Endodermal cell (in vitro differentiated cells): ENCODE results near the gene PDCD1LG2. TPM values are rescaled to one million over a fixed set of nuclear protein-coding genes. Genes with fewer than 3 reads are reported as not detected.

Experiments used
- DNase-seq: peaks from one replicate; pipeline ENCODE4 v3.0.0-alpha.2; 2017
- H3K27ac ChIP-seq: 2 replicates; pipeline ENCODE4 v1.5.1; 2013; ENCODE audit warnings: mild to moderate bottlenecking, low read depth, low read length, moderate library complexity
- H3K27me3 ChIP-seq: 2 replicates; pipeline ENCODE4 v1.6.1; 2013; ENCODE audit warnings: mild to moderate bottlenecking, low read length, moderate library complexity; ENCODE audit not compliant: insufficient read depth, control insufficient read depth, poor library complexity, severe bottlenecking
- H3K36me3 ChIP-seq: 2 replicates; pipeline ENCODE4 v1.7.0; 2013; ENCODE audit warnings: mild to moderate bottlenecking, low read length, moderate library complexity; ENCODE audit not compliant: control insufficient read depth, insufficient read depth
- H3K4me1 ChIP-seq: one replicate; pipeline ENCODE4 v1.7.0; 2013; ENCODE audit warnings: low read length; ENCODE audit not compliant: control insufficient read depth, insufficient read depth
- H3K4me3 ChIP-seq: 2 replicates; pipeline ENCODE4 v1.5.1; 2013; ENCODE audit warnings: mild to moderate bottlenecking, low read length, moderate library complexity
- H3K9ac ChIP-seq: 2 replicates; pipeline ENCODE4 v1.6.1; 2013; ENCODE audit warnings: mild to moderate bottlenecking, low read length, moderate library complexity; ENCODE audit not compliant: poor library complexity, severe bottlenecking; ENCODE audit errors: extremely low read depth
- H3K9me3 ChIP-seq: 2 replicates; pipeline ENCODE4 v1.6.1; 2013; ENCODE audit warnings: mild to moderate bottlenecking, low read length, moderate library complexity; ENCODE audit not compliant: control insufficient read depth
- H3K27ac Mint-ChIP-seq: 2 replicates; pipeline ENCODE4 v1.8.0; 2020; ENCODE audit warnings: mixed read lengths
- H3K27me3 Mint-ChIP-seq: 2 replicates; pipeline ENCODE4 v1.8.0; 2021; ENCODE audit warnings: mild to moderate bottlenecking, mixed read lengths; ENCODE audit not compliant: insufficient read depth
- H3K36me3 Mint-ChIP-seq: 2 replicates; pipeline ENCODE4 v1.8.0; 2020; ENCODE audit warnings: low read depth, mixed read lengths
- H3K4me1 Mint-ChIP-seq: 2 replicates; pipeline ENCODE4 v1.8.0; 2020; ENCODE audit warnings: mixed read lengths
- H3K4me3 Mint-ChIP-seq: 2 replicates; pipeline ENCODE4 v1.8.0; 2020; ENCODE audit warnings: mild to moderate bottlenecking, moderate library complexity, mixed read lengths
- H3K9me3 Mint-ChIP-seq: 2 replicates; pipeline ENCODE4 v1.8.0; 2020; ENCODE audit warnings: mild to moderate bottlenecking, mixed read lengths
- WGBS, 2 experiments: methylation state at CpG; one replicate each; pipeline versions ENCODE4 v1.1.5 to v1.1.7; 2013; ENCODE audit warnings: missing lambda C conversion rate in 2 of 2, mixed read lengths in 1 of 2; ENCODE audit not compliant: insufficient coverage in 1 of 2, insufficient read length in 1 of 2; 5-methylcytosine and 5-hydroxymethylcytosine counted together
- total RNA-seq, 2 donors: library from RNA; stranded (reverse); fragmentation: NEBNext Ultra II Directional in 1 of 2; extraction: Animal tissue kit (Norgen Biotek cat#: 25700) in 1 of 2; gene quantifications; 2 replicates in 1 of 2; 3 replicates in 1 of 2; pipeline ENCODE4 v1.2.1, GENCODE V29; 2021
- TF ChIP-seq, protein P1 (sequence below): fragments of 200-600 bp; sonication (generic); conservative IDR thresholded peaks from 2 replicates; pipeline ENCODE4 v1.5.0; 2021; ENCODE audit warnings: antibody characterized with exemption, mild to moderate bottlenecking

Gene PDCD1LG2
- total RNA-seq, 2 donors from 2014 or later, result not detected

DNA sequence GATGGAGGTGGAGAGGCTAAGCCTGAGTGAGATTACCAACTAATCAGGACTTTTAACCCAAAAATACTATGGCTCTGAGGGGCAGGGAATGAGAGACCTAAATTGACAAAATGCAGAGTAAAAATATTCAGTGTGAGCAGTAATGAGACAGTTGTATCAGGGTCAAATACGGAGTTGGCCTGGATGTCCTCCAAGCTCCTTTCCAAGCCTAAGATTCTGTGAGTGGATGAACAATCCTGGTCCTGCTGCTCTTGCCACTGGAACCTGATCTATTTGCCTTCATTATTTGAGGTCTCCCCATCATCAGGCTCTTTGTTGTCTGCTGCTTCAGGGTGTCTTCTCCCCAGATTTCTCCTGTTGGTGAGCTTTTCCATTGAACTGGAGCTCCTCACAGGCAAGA, 1.1 kb downstream of the PDCD1LG2 start:
- H3K27ac Mint-ChIP-seq, result no peak overlapping the region
- H3K4me1 Mint-ChIP-seq, result peaks cover 5% of the 10 kb centered on the region
- Histone ChIP-seq H3K27me3 (no peaks in the 10 kb centered on the region), H3K4me1 (no peaks in the 10 kb centered on the region), H3K9me3 (no peaks in the 10 kb centered on the region), H3K9ac (no peak overlapping the region), H3K27ac (no peak overlapping the region), H3K36me3 (no peaks in the 10 kb centered on the region), H3K4me3 (no peak overlapping the region)
- no peaks in the 10 kb centered on the region for H3K36me3 Mint-ChIP-seq
- H3K27me3 Mint-ChIP-seq, result no peaks in the 10 kb centered on the region
- TF ChIP-seq, protein P1, sequence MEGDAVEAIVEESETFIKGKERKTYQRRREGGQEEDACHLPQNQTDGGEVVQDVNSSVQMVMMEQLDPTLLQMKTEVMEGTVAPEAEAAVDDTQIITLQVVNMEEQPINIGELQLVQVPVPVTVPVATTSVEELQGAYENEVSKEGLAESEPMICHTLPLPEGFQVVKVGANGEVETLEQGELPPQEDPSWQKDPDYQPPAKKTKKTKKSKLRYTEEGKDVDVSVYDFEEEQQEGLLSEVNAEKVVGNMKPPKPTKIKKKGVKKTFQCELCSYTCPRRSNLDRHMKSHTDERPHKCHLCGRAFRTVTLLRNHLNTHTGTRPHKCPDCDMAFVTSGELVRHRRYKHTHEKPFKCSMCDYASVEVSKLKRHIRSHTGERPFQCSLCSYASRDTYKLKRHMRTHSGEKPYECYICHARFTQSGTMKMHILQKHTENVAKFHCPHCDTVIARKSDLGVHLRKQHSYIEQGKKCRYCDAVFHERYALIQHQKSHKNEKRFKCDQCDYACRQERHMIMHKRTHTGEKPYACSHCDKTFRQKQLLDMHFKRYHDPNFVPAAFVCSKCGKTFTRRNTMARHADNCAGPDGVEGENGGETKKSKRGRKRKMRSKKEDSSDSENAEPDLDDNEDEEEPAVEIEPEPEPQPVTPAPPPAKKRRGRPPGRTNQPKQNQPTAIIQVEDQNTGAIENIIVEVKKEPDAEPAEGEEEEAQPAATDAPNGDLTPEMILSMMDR, result no peak
- peaks cover 5% of the 10 kb centered on the region for H3K9me3 Mint-ChIP-seq
- no peak for DNase-seq
- no peak overlapping the region for H3K4me3 Mint-ChIP-seq
- WGBS, 2 experiments, result 86 to 94% methylated on average over 1 of the region's 1 CpG

DNA sequence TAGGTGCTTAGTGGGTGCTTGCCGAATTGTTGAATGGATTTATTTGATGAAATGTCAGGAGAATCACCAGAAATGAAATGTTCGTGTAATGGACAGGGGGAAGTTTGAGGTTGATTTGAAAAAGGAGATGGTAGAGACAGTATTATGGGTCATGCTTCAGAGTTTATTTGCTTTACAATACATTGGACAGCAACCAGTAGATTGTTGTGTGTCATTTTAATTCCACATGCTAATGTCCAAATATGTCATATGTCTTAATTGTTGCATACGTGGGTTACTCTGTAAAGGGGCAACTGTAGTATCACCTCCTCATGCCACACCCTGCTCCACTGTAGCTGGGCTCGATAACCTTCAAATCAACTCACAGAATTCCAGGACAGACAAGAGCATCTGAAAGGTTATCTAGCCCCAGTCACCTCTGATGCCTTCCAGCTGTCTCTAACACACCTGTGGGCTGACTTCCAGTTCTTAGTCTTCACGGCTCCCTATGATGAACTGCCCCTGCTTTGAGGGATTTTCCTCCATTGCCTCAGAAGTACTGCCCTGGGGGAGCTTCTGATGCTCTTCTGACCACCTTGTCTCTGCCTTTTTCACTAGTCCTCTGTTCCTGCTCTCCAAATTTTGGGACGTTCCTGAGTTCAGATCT, 1.7 kb downstream of the PDCD1LG2 start:
- no peaks in the 10 kb centered on the region for H3K36me3 ChIP-seq
- 82 to 90% methylated on average over 4 to 6 of the region's 6 CpGs for WGBS, 2 experiments
- no peak overlapping the region for H3K4me3 ChIP-seq
- H3K36me3 Mint-ChIP-seq, result no peaks in the 10 kb centered on the region
- no peaks in the 10 kb centered on the region for H3K27me3 ChIP-seq
- H3K9me3 ChIP-seq, result no peaks in the 10 kb centered on the region
- peaks cover 5% of the 10 kb centered on the region for H3K4me1 Mint-ChIP-seq
- no peaks in the 10 kb centered on the region for H3K27me3 Mint-ChIP-seq
- no peaks in the 10 kb centered on the region for H3K4me1 ChIP-seq
- H3K27ac ChIP-seq, result no peak overlapping the region
- TF ChIP-seq, protein P1, result peak; percentile 23
- DNase-seq, result no peak
- no peak overlapping the region for H3K4me3 Mint-ChIP-seq
- H3K9ac ChIP-seq, result no peak overlapping the region
- peaks cover 2% of the 10 kb centered on the region for H3K9me3 Mint-ChIP-seq
- H3K27ac Mint-ChIP-seq, result no peak overlapping the region

DNA sequence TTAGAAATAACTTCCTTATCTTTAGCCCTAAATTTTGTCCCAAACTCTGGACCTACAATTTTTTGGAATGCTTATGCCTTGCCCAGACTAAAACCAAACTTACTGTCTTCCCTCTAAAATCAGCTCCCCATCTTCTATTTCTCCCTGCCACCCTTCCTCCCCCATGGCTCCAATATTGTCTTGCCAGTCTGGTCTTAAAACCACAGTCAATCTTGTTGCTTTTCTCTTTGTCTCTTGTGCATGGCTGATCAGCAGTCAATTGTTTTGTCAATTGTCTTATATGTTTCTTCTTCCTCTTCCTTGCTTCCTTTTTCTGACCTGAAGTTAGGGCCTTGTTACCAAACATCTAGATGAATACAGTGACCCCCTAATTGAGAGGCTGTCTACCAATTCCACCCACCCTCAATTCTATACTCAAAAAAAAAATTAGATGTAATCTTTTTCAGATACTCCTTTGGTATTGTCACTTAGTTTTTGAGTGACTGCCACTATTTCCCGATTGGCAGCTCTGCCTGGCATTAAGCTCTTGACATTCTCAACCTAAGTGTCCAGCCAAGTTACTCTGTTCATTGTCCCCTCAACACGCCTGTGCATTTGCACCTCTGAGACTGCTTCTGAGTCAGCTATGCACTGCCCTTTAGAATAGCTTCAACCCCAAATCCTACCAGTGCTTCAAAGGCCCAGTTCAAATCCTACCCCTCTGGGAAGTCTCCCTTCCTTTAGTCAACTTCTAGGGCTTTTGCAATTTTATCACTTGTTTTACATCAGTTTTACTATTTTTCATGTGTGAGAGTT, 2.5 kb downstream of the PDCD1LG2 start:
- Mint-ChIP-seq H3K36me3 (no peaks in the 10 kb centered on the region), H3K27ac (no peak overlapping the region), H3K27me3 (no peaks in the 10 kb centered on the region), H3K4me1 (peaks cover 5% of the 10 kb centered on the region), H3K9me3 (no peaks in the 10 kb centered on the region), H3K4me3 (no peak overlapping the region)
- Histone ChIP-seq H3K9me3 (no peaks in the 10 kb centered on the region), H3K27me3 (no peaks in the 10 kb centered on the region), H3K36me3 (no peaks in the 10 kb centered on the region), H3K27ac (no peak overlapping the region), H3K4me3 (no peak overlapping the region), H3K9ac (no peak overlapping the region), H3K4me1 (no peaks in the 10 kb centered on the region)
- TF ChIP-seq, protein P1, result no peak
- no peak for DNase-seq
- WGBS, 2 experiments, result 91 to 100% methylated on average over 2 of the region's 2 CpGs
